ENCODE data around the gene TMA7B.

TMA7B gene

GRCh38 chr22:40006641-40007040, 46.4 kb downstream of the TMA7B start:
- DNase-seq (ENCODE audit: low spot score), result no peak
- in situ Hi-C loops (cut with MboI; ENCODE audit: low sequenced_read_pairs, unreplicated experiment), result no loop called here
- TF ChIP-seq CTCF (IDR thresholded peaks at IDR 0.05; ENCODE audit: borderline replicate concordance, control extremely low read depth, extremely low read depth, insufficient read depth, missing control alignments), result no peak

- DNase-seq (ENCODE audit: low spot score), result no peak
- in situ Hi-C loops (cut with MboI; ENCODE audit: low sequenced_read_pairs, unreplicated experiment), result no loop called here
- no peak for TF ChIP-seq CTCF (IDR thresholded peaks at IDR 0.05; ENCODE audit: borderline replicate concordance, control extremely low read depth, extremely low read depth, insufficient read depth, missing control alignments)
These were observed 47.9 kb downstream of the TMA7B start for GRCh38 chr22:40007853-40008710.

- TF ChIP-seq CTCF (IDR thresholded peaks at IDR 0.05; ENCODE audit: borderline replicate concordance, control extremely low read depth, extremely low read depth, insufficient read depth, missing control alignments), result no peak
- no peak for DNase-seq (ENCODE audit: low spot score)
- in situ Hi-C loops (cut with MboI; ENCODE audit: low sequenced_read_pairs, unreplicated experiment), result no loop called here
These were observed 48.6 kb downstream of the TMA7B start for GRCh38 chr22:40008726-40009291.

- no peak for DNase-seq (ENCODE audit: low spot score)
- no peak for TF ChIP-seq CTCF (IDR thresholded peaks at IDR 0.05; ENCODE audit: borderline replicate concordance, control extremely low read depth, extremely low read depth, insufficient read depth, missing control alignments)
- in situ Hi-C loops (cut with MboI; ENCODE audit: low sequenced_read_pairs, unreplicated experiment), result no loop called here
These were observed 49.1 kb downstream of the TMA7B start for GRCh38 chr22:40009292-40009774.

- in situ Hi-C loops (cut with MboI; ENCODE audit: low sequenced_read_pairs, unreplicated experiment), result no loop called here
- TF ChIP-seq CTCF (IDR thresholded peaks at IDR 0.05; ENCODE audit: borderline replicate concordance, control extremely low read depth, extremely low read depth, insufficient read depth, missing control alignments), result no peak
- DNase-seq (ENCODE audit: low spot score), result no peak
These were observed 49.9 kb downstream of the TMA7B start for GRCh38 chr22:40009951-40010671.

- no peak for DNase-seq (ENCODE audit: low spot score)
- TF ChIP-seq CTCF (IDR thresholded peaks at IDR 0.05; ENCODE audit: borderline replicate concordance, control extremely low read depth, extremely low read depth, insufficient read depth, missing control alignments), result no peak
- in situ Hi-C loops (cut with MboI; ENCODE audit: low sequenced_read_pairs, unreplicated experiment), result no loop called here
These were observed 50.5 kb downstream of the TMA7B start for GRCh38 chr22:40010746-40011145.
